HFFc6 (cell line): ENCODE data around the gene MRPL34. TPM values are rescaled to one million over a fixed set of nuclear protein-coding genes. Genes with fewer than 3 reads are reported as not detected.
A peak's percentile ranks its signal among the peaks of the same experiment; 100 is the strongest.

Experiments used
- DNase-seq: peaks from one replicate; pipeline ENCODE4 v3.0.0-alpha.2; 2018
- H3K27ac Mint-ChIP-seq: 2 replicates; pipeline ENCODE4 v1.8.0; 2020; ENCODE audit warnings: mild to moderate bottlenecking, mixed read lengths
- H3K27me3 Mint-ChIP-seq: 2 replicates; pipeline ENCODE4 v1.8.0; 2021; ENCODE audit warnings: mild to moderate bottlenecking, moderate library complexity, mixed read lengths; ENCODE audit not compliant: insufficient read depth
- H3K36me3 Mint-ChIP-seq: 2 replicates; pipeline ENCODE4 v1.8.0; 2021; ENCODE audit warnings: low read depth, mixed read lengths
- H3K4me1 Mint-ChIP-seq: 2 replicates; pipeline ENCODE4 v1.8.0; 2020; ENCODE audit warnings: low read depth, mixed read lengths
- H3K4me3 Mint-ChIP-seq: 2 replicates; pipeline ENCODE4 v1.8.0; 2020; ENCODE audit warnings: mild to moderate bottlenecking, moderate library complexity, mixed read lengths
- H3K9me3 Mint-ChIP-seq: 2 replicates; pipeline ENCODE4 v1.8.0; 2020; ENCODE audit warnings: mild to moderate bottlenecking, mixed read lengths
- CTCF ChIP-seq: fragments of 200-600 bp; sonication (generic); IDR thresholded peaks from 2 replicates; pipeline ENCODE4 v1.5.0; 2021; ENCODE audit warnings: antibody characterized with exemption, mild to moderate bottlenecking
- total RNA-seq, 6 experiments: library from RNA; stranded (reverse); fragmentation: NEBNext Ultra II Directional; extraction: Animal tissue kit (Norgen Biotek cat#: 25700); gene quantifications; 2 replicates in 1 of 6; 3 replicates in 5 of 6; pipeline ENCODE4 v1.2.3, GENCODE V29; 2021

Gene MRPL34
- total RNA-seq, 6 experiments from 2014 or later = 43.1 to 56.7 (median 50.4) TPM

- peak within 1 kb of the TSS; percentile 94 for H3K4me3 Mint-ChIP-seq
- DNase-seq = peak; percentile 98
- H3K9me3 Mint-ChIP-seq = 0 out of 2 replicates have a peak, but pooled peaks cover 4% of the 10 kb centered on the region
- peak within 1 kb of the TSS; percentile 91 for H3K27ac Mint-ChIP-seq
- H3K4me1 Mint-ChIP-seq = peaks cover 12% of the 10 kb centered on the region
- peaks cover 2% of the 10 kb centered on the region; the same call in 1 of the 2 replicates for H3K27me3 Mint-ChIP-seq
- peaks cover 10% of the 10 kb centered on the region for H3K36me3 Mint-ChIP-seq
- no peak for TF ChIP-seq CTCF
Observed at GRCh38 chr19:17336872-17337674, 31.4 kb downstream of the MRPL34 start, which contains the start of gene GTPBP3. Gene GTPBP3 (plus strand): TSS chr19:17337553. CDS start chr19:17337612, 59 bp downstream.

- TF ChIP-seq CTCF = no peak
- no peak for DNase-seq
Observed at GRCh38 chr19:17337675-17338432, 32.2 kb downstream of the MRPL34 start.

GRCh38 chr19:17338433-17339078, 32.9 kb downstream of the MRPL34 start:
- no peaks in the 10 kb centered on the region for H3K9me3 Mint-ChIP-seq
- no peak for TF ChIP-seq CTCF
- peaks cover 2% of the 10 kb centered on the region; the same call in 1 of the 2 replicates for H3K27me3 Mint-ChIP-seq
- DNase-seq = no peak
- no peaks in the 10 kb centered on the region for H3K36me3 Mint-ChIP-seq
- peak overlapping the region; percentile 94 for H3K4me3 Mint-ChIP-seq
- H3K27ac Mint-ChIP-seq = no peak overlapping the region; the same call in 1 of the 2 replicates
- peaks cover 12% of the 10 kb centered on the region for H3K4me1 Mint-ChIP-seq

More at GRCh38 chr19:17337675-17338432, 32.2 kb downstream of the MRPL34 start:
- Mint-ChIP-seq H3K27ac (peak overlapping the region; percentile 91), H3K36me3 (peaks cover 5% of the 10 kb centered on the region), H3K9me3 (0 out of 2 replicates have a peak, but pooled peaks cover under 1% of the 10 kb centered on the region), H3K4me1 (peaks cover 12% of the 10 kb centered on the region), H3K27me3 (peaks cover 2% of the 10 kb centered on the region; the same call in 1 of the 2 replicates), H3K4me3 (peak overlapping the region; percentile 94)

DNA sequence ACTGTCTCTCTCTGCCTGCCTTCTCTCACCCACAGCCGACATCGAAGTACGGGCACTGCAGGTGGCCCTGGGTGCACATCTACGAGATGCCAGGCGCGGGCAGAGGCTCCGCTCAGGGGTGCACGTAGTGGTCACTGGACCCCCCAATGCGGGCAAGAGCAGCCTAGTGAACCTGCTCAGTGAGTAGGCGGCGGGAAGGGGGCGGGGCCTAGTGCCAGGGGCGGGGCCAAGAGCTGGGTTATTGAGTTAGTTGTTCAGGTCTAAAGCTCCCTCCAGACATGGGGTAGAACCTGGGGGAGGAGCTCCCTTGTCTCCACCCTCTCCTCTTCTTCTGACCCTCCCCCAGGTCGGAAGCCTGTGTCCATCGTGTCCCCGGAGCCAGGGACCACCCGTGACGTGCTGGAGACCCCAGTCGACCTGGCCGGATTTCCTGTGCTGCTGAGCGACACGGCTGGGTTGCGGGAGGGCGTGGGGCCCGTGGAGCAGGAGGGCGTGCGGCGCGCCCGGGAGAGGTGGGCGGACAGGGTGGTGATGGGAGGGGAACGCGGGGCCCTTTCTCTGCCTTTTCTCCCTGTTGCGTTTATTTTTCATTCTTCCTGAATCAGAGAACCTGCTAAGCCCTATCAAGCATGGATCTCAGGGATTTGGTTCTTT, 33.5 kb downstream of the MRPL34 start:
- Mint-ChIP-seq H3K4me1 (peaks cover 7% of the 10 kb centered on the region; the same call in 1 of the 2 replicates), H3K36me3 (no peaks in the 10 kb centered on the region), H3K9me3 (no peaks in the 10 kb centered on the region), H3K4me3 (no peak overlapping the region; the same call in 1 of the 2 replicates), H3K27me3 (peaks cover 2% of the 10 kb centered on the region; the same call in 1 of the 2 replicates), H3K27ac (no peak overlapping the region)
- TF ChIP-seq CTCF = no peak
- no peak for DNase-seq
